Mesendoderm (in vitro differentiated cells): Measurements from ENCODE around the gene PRSS56.

ENCODE experiments used
- DNase-seq: peaks from one replicate; pipeline ENCODE4 v3.0.0; 2013
- H2AK5ac ChIP-seq: 2 replicates; pipeline ENCODE4 v1.6.1; 2013; ENCODE audit warnings: low read length, inconsistent platforms
- H2BK120ac ChIP-seq: 2 replicates; pipeline ENCODE4 v1.6.1; 2013; ENCODE audit warnings: low read depth, mild to moderate bottlenecking, low read length, moderate library complexity, mixed read lengths
- H2BK15ac ChIP-seq: replicated peaks from 2 replicates; pipeline ENCODE4 v1.6.1; 2013; ENCODE audit warnings: low read depth, mild to moderate bottlenecking, moderate library complexity
- H2BK5ac ChIP-seq: 2 replicates; pipeline ENCODE4 v1.6.1; 2013; ENCODE audit warnings: low read length, inconsistent platforms
- H3K18ac ChIP-seq: 2 replicates; pipeline ENCODE4 v1.6.1; 2013; ENCODE audit warnings: mild to moderate bottlenecking, low read length, mixed read lengths
- H3K23ac ChIP-seq: one replicate; pipeline ENCODE4 v1.6.1; 2013; ENCODE audit warnings: low read length
- H3K27ac ChIP-seq: 2 replicates; pipeline ENCODE4 v1.5.1; 2013; ENCODE audit warnings: low read depth, mild to moderate bottlenecking, inconsistent platforms, low read length, moderate library complexity
- H3K27me3 ChIP-seq: 2 replicates; pipeline ENCODE4 v1.6.1; 2013; ENCODE audit warnings: low read length, control low read depth, mild to moderate bottlenecking, inconsistent platforms; ENCODE audit not compliant: insufficient read depth, poor library complexity
- H3K36me3 ChIP-seq: 2 replicates; pipeline ENCODE4 v1.6.1; 2013; ENCODE audit warnings: low read length, inconsistent platforms; ENCODE audit not compliant: control insufficient read depth, insufficient read depth
- H3K4ac ChIP-seq: one replicate; pipeline ENCODE4 v1.6.1; 2013; ENCODE audit warnings: low read depth, mild to moderate bottlenecking, low read length, moderate library complexity
- H3K4me1 ChIP-seq: 2 replicates; pipeline ENCODE4 v1.6.1; 2013; ENCODE audit warnings: low read depth, low read length, inconsistent platforms; ENCODE audit not compliant: control insufficient read depth
- H3K4me2 ChIP-seq: 2 replicates; pipeline ENCODE4 v1.6.1; 2013; ENCODE audit warnings: low read length
- H3K4me3 ChIP-seq: 2 replicates; pipeline ENCODE4 v1.5.1; 2013; ENCODE audit warnings: mild to moderate bottlenecking, low read length
- H3K56ac ChIP-seq: one replicate; pipeline ENCODE4 v1.6.1; 2013; ENCODE audit warnings: low read length
- H3K79me1 ChIP-seq: 2 replicates; pipeline ENCODE4 v1.6.1; 2013; ENCODE audit warnings: low read length, inconsistent platforms
- H3K79me2 ChIP-seq: 2 replicates; pipeline ENCODE4 v1.6.1; 2013; ENCODE audit warnings: mild to moderate bottlenecking, low read length; ENCODE audit not compliant: control insufficient read depth, insufficient read depth
- H3K9ac ChIP-seq: 2 replicates; pipeline ENCODE4 v1.6.1; 2013; ENCODE audit warnings: low read length, inconsistent platforms
- H4K5ac ChIP-seq: one replicate; pipeline ENCODE4 v1.6.1; 2013; ENCODE audit warnings: low read length
- H4K8ac ChIP-seq: one replicate; pipeline ENCODE4 v1.6.1; 2013; ENCODE audit warnings: low read depth, mild to moderate bottlenecking, control low read depth, low read length, moderate library complexity
- WGBS: extraction: QIAGEN DNeasy Blood & Tissue Kit; methylation state at CpG from one replicate; pipeline ENCODE4 v1.1.7; 2013; ENCODE audit warnings: low lambda C conversion rate, missing lambda C conversion rate; ENCODE audit not compliant: insufficient coverage; ENCODE audit errors: extremely low coverage; 5-methylcytosine and 5-hydroxymethylcytosine counted together

PRSS56 gene

DNA sequence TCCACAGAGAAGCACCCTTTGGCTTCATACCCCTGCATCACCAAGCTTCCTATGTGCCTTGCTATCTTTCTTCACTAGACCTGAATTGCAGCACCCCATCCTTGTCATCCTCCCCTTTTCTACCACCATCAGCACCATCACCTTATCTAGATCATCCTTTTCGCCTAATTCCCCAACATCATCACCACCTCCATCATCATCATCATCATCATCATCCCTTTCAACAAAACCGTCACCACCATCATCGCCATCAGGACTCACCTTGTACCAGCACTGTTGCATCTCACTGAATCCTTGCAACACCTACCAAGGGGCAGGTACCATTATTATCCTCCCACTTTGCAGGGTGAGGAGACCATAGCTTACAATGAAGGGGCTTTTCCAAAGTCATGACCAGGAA, 21.7 kb upstream of the PRSS56 start:
- 100% methylated on average over 1 of the region's 3 CpGs for WGBS
- Histone ChIP-seq H3K23ac (no peak overlapping the region), H2BK120ac (no peak overlapping the region), H3K36me3 (no peaks in the 10 kb centered on the region), H3K18ac (no peak overlapping the region), H2AK5ac (no peak overlapping the region), H3K27me3 (no peaks in the 10 kb centered on the region), H3K27ac (no peak overlapping the region), H3K79me2 (no peaks in the 10 kb centered on the region), H3K4me1 (peaks cover 2% of the 10 kb centered on the region), H3K9ac (no peak overlapping the region), H3K79me1 (no peaks in the 10 kb centered on the region), H2BK15ac (no peak overlapping the region), H3K4me3 (no peak overlapping the region), H3K56ac (no peak overlapping the region), H2BK5ac (no peak overlapping the region), H4K8ac (no peak overlapping the region), H3K4me2 (no peak overlapping the region), H3K4ac (no peak overlapping the region), H4K5ac (no peak overlapping the region)
- DNase-seq = no peak

DNA sequence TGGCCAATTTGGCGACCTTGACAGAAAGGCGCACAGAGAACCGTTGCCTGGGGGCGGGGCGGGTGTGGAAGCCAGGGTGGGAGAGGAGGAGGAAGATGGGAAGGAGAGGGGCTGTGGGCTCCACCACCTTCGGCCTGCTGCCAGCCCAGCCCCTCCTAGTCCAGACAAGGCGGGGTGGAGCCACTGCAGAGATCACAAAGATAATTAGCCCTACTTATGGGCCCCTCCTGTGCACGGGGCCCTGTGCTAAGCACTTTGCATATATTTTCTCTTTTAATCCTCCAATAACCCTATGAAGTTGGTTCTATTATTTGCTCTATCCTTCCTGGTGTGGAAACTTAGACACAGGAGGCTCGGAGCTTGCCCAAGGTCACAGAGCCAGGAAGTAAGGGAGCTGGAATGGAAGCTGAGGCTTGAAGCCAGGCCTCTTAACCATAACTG, 18.8 kb upstream of the PRSS56 start:
- Histone ChIP-seq H3K4me2 (no peak overlapping the region), H3K36me3 (no peaks in the 10 kb centered on the region), H4K8ac (no peak overlapping the region), H3K4me1 (peaks cover 2% of the 10 kb centered on the region), H2BK120ac (no peak overlapping the region), H3K4ac (no peak overlapping the region), H3K9ac (no peak overlapping the region), H2BK5ac (no peak overlapping the region), H2AK5ac (no peak overlapping the region), H3K56ac (no peak overlapping the region), H3K18ac (no peak overlapping the region), H3K27ac (no peak overlapping the region), H3K27me3 (peaks cover 10% of the 10 kb centered on the region), H3K4me3 (no peak overlapping the region), H4K5ac (no peak overlapping the region), H3K79me1 (no peaks in the 10 kb centered on the region), H3K79me2 (no peaks in the 10 kb centered on the region), H3K23ac (no peak overlapping the region), H2BK15ac (no peak overlapping the region)
- no CpG with 5 or more reads among the region's 9 CpGs for WGBS
- DNase-seq = no peak

- H3K79me2 ChIP-seq = no peaks in the 10 kb centered on the region
- no peak overlapping the region for H2AK5ac ChIP-seq
- H4K5ac ChIP-seq = no peak overlapping the region
- H3K79me1 ChIP-seq = no peaks in the 10 kb centered on the region
- H3K4me2 ChIP-seq = no peak overlapping the region
- H3K9ac ChIP-seq = no peak overlapping the region
- no peak for DNase-seq
- no peak overlapping the region for H3K23ac ChIP-seq
- H3K4me3 ChIP-seq = no peak overlapping the region
- H3K4me1 ChIP-seq = peaks cover 2% of the 10 kb centered on the region
- no peak overlapping the region for H3K4ac ChIP-seq
- no peak overlapping the region for H3K18ac ChIP-seq
- H2BK5ac ChIP-seq = no peak overlapping the region
- no peak overlapping the region for H4K8ac ChIP-seq
- H3K56ac ChIP-seq = no peak overlapping the region
- no peak overlapping the region for H3K27ac ChIP-seq
- no peak overlapping the region for H2BK15ac ChIP-seq
- H3K27me3 ChIP-seq = peaks cover 10% of the 10 kb centered on the region
- no CpG with 5 or more reads among the region's 10 CpGs for WGBS
- H3K36me3 ChIP-seq = no peaks in the 10 kb centered on the region
- no peak overlapping the region for H2BK120ac ChIP-seq
Measured at GRCh38 chr2:232501794-232502390, 18.3 kb upstream of the PRSS56 start.

DNA sequence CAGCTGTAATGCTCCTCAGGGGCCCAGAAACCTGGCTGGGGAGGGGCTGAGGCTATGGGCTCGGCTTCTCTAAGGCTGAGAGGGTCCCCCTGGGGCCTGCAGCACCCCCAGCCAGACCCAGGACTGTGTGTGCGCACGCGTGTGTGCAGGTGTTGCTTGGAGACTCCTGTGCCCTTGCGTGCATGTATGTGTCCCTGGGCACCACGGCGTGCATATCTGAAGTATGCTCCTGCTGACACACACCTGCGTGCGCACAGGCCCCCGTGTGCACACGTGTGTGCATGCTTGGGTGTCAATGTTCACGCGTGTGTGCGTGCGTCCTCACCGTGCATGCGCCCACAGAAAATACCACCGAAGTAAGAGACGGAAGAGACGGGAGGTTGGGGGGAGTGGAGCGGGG, 17.7 kb upstream of the PRSS56 start:
- no CpG with 5 or more reads among the region's 21 CpGs for WGBS
- no peaks in the 10 kb centered on the region for H3K79me2 ChIP-seq
- peak overlapping the region; percentile 67 for H3K56ac ChIP-seq
- peaks cover 10% of the 10 kb centered on the region for H3K27me3 ChIP-seq
- H3K23ac ChIP-seq = no peak overlapping the region
- H3K4me3 ChIP-seq = no peak overlapping the region
- no peak overlapping the region for H3K18ac ChIP-seq
- no peak overlapping the region for H2BK15ac ChIP-seq
- H3K4me1 ChIP-seq = peaks cover 2% of the 10 kb centered on the region
- H3K9ac ChIP-seq = peak overlapping the region; percentile 7
- no peaks in the 10 kb centered on the region for H3K36me3 ChIP-seq
- H3K79me1 ChIP-seq = no peaks in the 10 kb centered on the region
- no peak for DNase-seq
- H2BK5ac ChIP-seq = no peak overlapping the region
- H3K27ac ChIP-seq = no peak overlapping the region
- H3K4ac ChIP-seq = no peak overlapping the region
- no peak overlapping the region for H4K5ac ChIP-seq
- no peak overlapping the region for H4K8ac ChIP-seq
- peak overlapping the region; percentile 48 for H3K4me2 ChIP-seq
- H2BK120ac ChIP-seq = no peak overlapping the region
- H2AK5ac ChIP-seq = no peak overlapping the region

- H3K4ac ChIP-seq = no peak overlapping the region
Measured at GRCh38 chr2:232502911-232503808, 17.0 kb upstream of the PRSS56 start.

More at GRCh38 chr2:232502911-232503808, 17.0 kb upstream of the PRSS56 start:
- peak overlapping the region; percentile 77 for H3K4me2 ChIP-seq
- H2BK120ac ChIP-seq = no peak overlapping the region
- H3K23ac ChIP-seq = no peak overlapping the region
- H4K5ac ChIP-seq = no peak overlapping the region
- H2AK5ac ChIP-seq = no peak overlapping the region
- no peaks in the 10 kb centered on the region for H3K79me1 ChIP-seq
- no peak overlapping the region for H3K27ac ChIP-seq
- peak overlapping the region; percentile 33 for H3K4me3 ChIP-seq
- no CpG with 5 or more reads among the region's 75 CpGs for whole genome bisulfite sequencing
- peaks cover 10% of the 10 kb centered on the region for H3K27me3 ChIP-seq
- H3K56ac ChIP-seq = peak overlapping the region; percentile 67
- H3K9ac ChIP-seq = peak overlapping the region; percentile 29
- H3K18ac ChIP-seq = no peak overlapping the region
- H2BK15ac ChIP-seq = no peak overlapping the region
- H3K79me2 ChIP-seq = no peaks in the 10 kb centered on the region
- no peak overlapping the region for H4K8ac ChIP-seq
- H3K36me3 ChIP-seq = no peaks in the 10 kb centered on the region
- H3K4me1 ChIP-seq = peaks cover 2% of the 10 kb centered on the region
- peak; percentile 46 for DNase-seq
- no peak overlapping the region for H2BK5ac ChIP-seq
